BJ (cell line): Measurements from ENCODE around the gene LDB2. TPM values are rescaled to one million over a fixed set of nuclear protein-coding genes. Genes with fewer than 3 reads are reported as not detected.

Source experiments
- CTCF ChIA-PET: fragments of 350-600 bp; formaldehyde crosslinking; extraction: SDS; loops from one replicate; lab custom pipeline; 2021; ENCODE audit warnings: antibody characterized with exemption, inconsistent platforms; lab: Yijun Ruan, JAX
- POLR2A ChIA-PET: fragments of 300-600 bp; sonication (Branson Sonifier 250); formaldehyde crosslinking; extraction: SDS; loops from one replicate; lab custom pipeline; 2021; ENCODE audit warnings: antibody characterized with exemption; lab: Charles Lee
- DNase-seq: peaks from one replicate; pipeline ENCODE4 v3.0.0-alpha.2; 2011; ENCODE audit warnings: low read depth
- H3K27me3 ChIP-seq: 2 replicates; pipeline ENCODE4 v1.6.0; 2011; ENCODE audit warnings: low read length; ENCODE audit not compliant: control insufficient read depth, insufficient read depth
- H3K36me3 ChIP-seq: 2 replicates; pipeline ENCODE4 v1.5.1; 2011; ENCODE audit warnings: low read length; ENCODE audit not compliant: control insufficient read depth, insufficient read depth
- H3K4me3 ChIP-seq: 2 replicates; pipeline ENCODE4 v1.5.1; 2011; ENCODE audit warnings: low read depth, mild to moderate bottlenecking, control low read depth, low read length
- CTCF ChIP-seq: IDR thresholded peaks from 2 replicates; pipeline ENCODE4 v1.5.1; 2011; ENCODE audit warnings: low read depth, mild to moderate bottlenecking, control low read depth, inconsistent platforms, low read length, moderate library complexity; ENCODE audit not compliant: insufficient read depth
- polyA plus RNA-seq: library from polyadenylated mRNA; depleted of rRNA; stranded (reverse); fragments of >200 nt; gene quantifications from 2 replicates; pipeline ENCODE4 v1.2.3, GENCODE V29; 2011

LDB2 gene
- polyA plus RNA-seq, 1 experiment, result 79.7 TPM

- ChIA-PET CTCF (no interaction called here), POLR2A (interaction anchor here (0.7 kb wide), 1 partner anchor 309 kb away, joined by 3 read pairs; no protein-coding TSS in a partner anchor)
- DNase-seq, result no peak
- H3K27me3 ChIP-seq, result no peaks in the 10 kb centered on the region
- no peak overlapping the region for H3K4me3 ChIP-seq
- no peak for TF ChIP-seq CTCF
- no peaks in the 10 kb centered on the region for H3K36me3 ChIP-seq
These were observed 304.3 kb downstream of the LDB2 start for GRCh38 chr4:16594128-16594527.

- no peak for DNase-seq
- ChIA-PET CTCF (no interaction called here), POLR2A (no interaction called here)
- Histone ChIP-seq H3K36me3 (no peaks in the 10 kb centered on the region), H3K27me3 (no peaks in the 10 kb centered on the region), H3K4me3 (no peak overlapping the region)
- TF ChIP-seq CTCF, result no peak
These were observed 305.1 kb downstream of the LDB2 start for GRCh38 chr4:16593386-16593785.

GRCh38 chr4:16591272-16591826 is 307.1 kb downstream of the LDB2 start:
- ChIA-PET CTCF (interaction anchor here (1.3 kb wide), 1 partner anchor 16 kb away, joined by 3 read pairs; no protein-coding TSS in a partner anchor), POLR2A (no interaction called here)
- DNase-seq, result no peak
- Histone ChIP-seq H3K27me3 (no peaks in the 10 kb centered on the region), H3K4me3 (no peak overlapping the region), H3K36me3 (no peaks in the 10 kb centered on the region)
- no peak for TF ChIP-seq CTCF

DNA sequence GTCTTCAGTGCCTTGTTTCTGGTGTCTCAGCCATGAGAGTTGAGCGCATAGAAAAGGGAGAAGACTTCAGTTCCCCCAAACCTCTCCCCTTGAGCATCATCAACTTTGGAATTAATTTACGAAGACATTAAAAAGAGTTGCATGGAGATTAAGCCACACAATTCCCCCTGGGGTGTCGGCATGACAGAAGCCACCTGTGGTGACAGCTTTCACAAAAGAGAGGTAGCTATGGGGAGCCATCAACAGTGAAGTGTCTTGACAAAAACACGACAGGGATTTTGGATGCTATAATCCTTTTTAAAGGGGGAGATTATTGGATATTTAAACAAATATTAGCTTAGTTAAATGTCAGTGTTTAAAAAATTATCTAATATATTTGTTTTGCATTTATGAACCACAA is 307.6 kb downstream of the LDB2 start:
- TF ChIP-seq CTCF, result no peak
- Histone ChIP-seq H3K36me3 (no peaks in the 10 kb centered on the region), H3K27me3 (no peaks in the 10 kb centered on the region), H3K4me3 (no peak overlapping the region)
- POLR2A ChIA-PET, result no interaction called here
- CTCF ChIA-PET, result interaction anchor here (1.3 kb wide), 1 partner anchor 17 kb away, joined by 3 read pairs; no protein-coding TSS in a partner anchor
- no peak for DNase-seq

GRCh38 chr4:16588651-16589050 is 309.8 kb downstream of the LDB2 start:
- POLR2A ChIA-PET, result no interaction called here
- no peak for TF ChIP-seq CTCF
- Histone ChIP-seq H3K36me3 (no peaks in the 10 kb centered on the region), H3K4me3 (no peak overlapping the region), H3K27me3 (no peaks in the 10 kb centered on the region)
- DNase-seq, result no peak
- CTCF ChIA-PET, result interaction anchor here (0.7 kb wide), 1 partner anchor 10 kb away, joined by 3 read pairs; no protein-coding TSS in a partner anchor
